K562 (cell line): Measurements from ENCODE around the gene INMT. TPM values are rescaled to one million over a fixed set of nuclear protein-coding genes. Genes with fewer than 3 reads are reported as not detected.
A peak's percentile ranks its signal among the peaks of the same experiment; 100 is the strongest.
"Not testable (repeated sequence)": the region's sequence is repeated elsewhere in the genome, so short reads cannot be mapped to it uniquely, and the experiment has no call there.

Experiments used
- ATAC-seq: fragments of 200-7000 bp; cut with Tn5 transposase; 3 replicates; pipeline ENCODE4 v1.9.1; 2020; ENCODE audit warnings: moderate library complexity
- BruUV-seq: library from RNA; stranded (reverse); fragments of 400-500 nt; replicated peaks from 2 replicates; lab custom pipeline; 2021; lab: Mats Ljungman, UMichigan
- CTCF ChIA-PET: fragments of 300-600 bp; formaldehyde crosslinking; extraction: SDS; loops from one replicate; lab custom pipeline; 2021; ENCODE audit warnings: low intra/inter-chr PET ratio; lab: Yijun Ruan, JAX
- POLR2A ChIA-PET: fragments of 300-600, 350-650 bp; sonication (Branson Sonifier 250); formaldehyde crosslinking; extraction: SDS; loops from one replicate; lab custom pipeline; 2021; ENCODE audit warnings: antibody characterized with exemption, inconsistent platforms; lab: Yijun Ruan, JAX
- DNase-seq, 4 experiments: peaks; one replicate each; pipeline versions ENCODE4 v3.0.0 to v3.0.0-alpha.2; 2011 to 2018; ENCODE audit warnings: low spot score in 3 of 4, mixed read lengths in 3 of 4; ENCODE audit errors: extremely low read depth in 1 of 4
- FAIRE-seq: peaks from 2 replicates; lab custom pipeline; 2011; peaks lifted over from hg19 to GRCh38; lab: Jason Lieb, UNC
- H2AFZ ChIP-seq: 2 replicates; pipeline ENCODE4 v1.6.0; 2011; ENCODE audit warnings: low read depth, low read length, control low read depth, inconsistent platforms
- H3K27ac ChIP-seq: fragments of 200-600 bp; 3 replicates; pipeline ENCODE4 v1.8.0; 2011; ENCODE audit warnings: low read depth, mild to moderate bottlenecking, control low read depth, inconsistent platforms, low read length, moderate library complexity, mixed read lengths; ENCODE audit errors: extremely low read depth
- H3K27me3 ChIP-seq, 2 experiments: fragments of 300-600 bp in 1 of 2; 2 replicates in 1 of 2; 3 replicates in 1 of 2; pipeline versions ENCODE4 v1.6.0 to v1.8.0; 2011; ENCODE audit warnings: inconsistent platforms in 2 of 2, low read length in 2 of 2, mild to moderate bottlenecking in 1 of 2, mixed read lengths in 1 of 2, moderate library complexity in 1 of 2; ENCODE audit not compliant: control insufficient read depth in 2 of 2, insufficient read depth in 2 of 2
- H3K36me3 ChIP-seq: fragments of 300-600 bp; 3 replicates; pipeline ENCODE4 v1.8.0; 2011; ENCODE audit warnings: mild to moderate bottlenecking, low read length, inconsistent platforms; ENCODE audit not compliant: control insufficient read depth, insufficient read depth
- H3K4me1 ChIP-seq, 2 experiments: fragments of 200-600 bp in 1 of 2; replicated peaks in 1 of 2; 2 replicates in 1 of 2; 3 replicates in 1 of 2; pipeline versions ENCODE4 v1.5.1 to v1.8.0; 2011; ENCODE audit warnings: inconsistent platforms in 2 of 2, low read length in 2 of 2, mild to moderate bottlenecking in 1 of 2, mixed read lengths in 1 of 2, moderate library complexity in 1 of 2; ENCODE audit not compliant: control insufficient read depth in 2 of 2, insufficient read depth in 2 of 2
- H3K4me2 ChIP-seq: 2 replicates; pipeline ENCODE4 v1.6.1; 2011; ENCODE audit warnings: low read length, control low read depth, inconsistent platforms, mixed read lengths; ENCODE audit not compliant: insufficient read depth
- H3K4me3 ChIP-seq: fragments of 200-600 bp; sonication (generic), shearing (Covaris generic); 2 replicates; pipeline ENCODE4 v1.5.1; 2016; ENCODE audit warnings: control low read depth, inconsistent platforms
- H3K79me2 ChIP-seq: fragments of 200-600 bp; 3 replicates; pipeline ENCODE4 v1.8.0; 2011; ENCODE audit warnings: low read length, inconsistent platforms; ENCODE audit not compliant: control insufficient read depth, insufficient read depth
- H3K9ac ChIP-seq, 2 experiments: 2 replicates each; pipeline versions ENCODE4 v1.6.0 to v1.6.1; 2011; ENCODE audit warnings: low read depth in 2 of 2, low read length in 2 of 2, control low read depth in 1 of 2, inconsistent platforms in 1 of 2, mild to moderate bottlenecking in 1 of 2, mixed read lengths in 1 of 2; ENCODE audit not compliant: insufficient read depth in 1 of 2
- H3K9me1 ChIP-seq: one replicate; pipeline ENCODE4 v1.6.0; 2011; ENCODE audit warnings: inconsistent platforms, mild to moderate bottlenecking, low read length, moderate library complexity; ENCODE audit not compliant: control insufficient read depth, insufficient read depth
- H3K9me3 ChIP-seq: replicated peaks from 2 replicates; pipeline ENCODE4 v1.5.1; 2011; ENCODE audit warnings: low read depth, low read length, inconsistent platforms; ENCODE audit not compliant: control insufficient read depth, insufficient read depth
- H4K20me1 ChIP-seq: replicated peaks from 2 replicates; pipeline ENCODE4 v1.6.1; 2011; ENCODE audit warnings: low read length, inconsistent platforms, mixed read lengths; ENCODE audit not compliant: control insufficient read depth, insufficient read depth
- CTCF ChIP-seq, 3 experiments: IDR thresholded peaks in 2 of 3; conservative IDR thresholded peaks in 1 of 3; 2 replicates each; pipeline ENCODE4 v1.5.1; 2011 to 2012; ENCODE audit warnings: low read length in 3 of 3, mild to moderate bottlenecking in 3 of 3, control low read depth in 2 of 3, improper control_type of control experiment in 1 of 3, inconsistent platforms in 1 of 3, low read depth in 1 of 3, mixed read lengths in 1 of 3, moderate library complexity in 1 of 3; ENCODE audit not compliant: insufficient read depth in 2 of 3
- MCM3 ChIP-seq: fragments of 450-650 bp; IDR thresholded peaks from 2 replicates; pipeline ENCODE4 v1.6.1; 2016
- WGBS: fragments of 100-300 bp; shearing (Covaris generic); methylation state at CpG from one replicate; pipeline ENCODE4 v1.1.6; 2016; ENCODE audit warnings: low coverage, mixed read lengths; ENCODE audit not compliant: insufficient coverage; ENCODE audit errors: missing lambda C conversion rate; 5-methylcytosine and 5-hydroxymethylcytosine counted together
- in situ Hi-C: fragments of 300-500 bp; cut with MboI; formaldehyde crosslinking; loops from 4 replicates; pipeline ENCODE4 v1.15.0; 2018; ENCODE audit warnings: inconsistent platforms, mixed read lengths
- intact Hi-C: fragments of 100-400 bp; cut with micrococcal nuclease; formaldehyde crosslinking; loops from 2 replicates; pipeline ENCODE4 v1.14.2; 2022
- polyA plus RNA-seq, 8 experiments: library from polyadenylated mRNA; depleted of rRNA in 4 of 8; stranded (reverse) in 5 of 8; unstranded in 3 of 8; fragments of >200 nt; fragmentation: Nextera tagmentation in 2 of 8; fragmentation: Illumina TruSeq in 1 of 8; extraction: Ambion mirVana in 2 of 8; extraction: Trizol in 1 of 8; gene quantifications; 2 replicates each; pipeline versions ENCODE4 v1.2.1 to v1.2.3, GENCODE V29; 2011 to 2014; ENCODE audit warnings: inconsistent platforms in 1 of 8, missing spikeins in 1 of 8
- total RNA-seq, 7 experiments: library from RNA; depleted of rRNA in 6 of 7; stranded (reverse); fragments of >200 nt in 6 of 7; fragmentation: Illumina TruSeq in 2 of 7; extraction: Trizol in 2 of 7; gene quantifications; 2 replicates each; pipeline versions ENCODE4 v1.2.1 to v1.2.3, GENCODE V29; 2011 to 2021; ENCODE audit warnings: low replicate concordance in 1 of 7

INMT gene
- total and polyA plus RNA-seq, 9 of the 15 experiments (the other 6 are each of a cell fraction or from before 2014, with no cell fraction given) = 0.04 to 0.27 TPM; not detected in 7

GRCh38 chr7:30717181-30717580 is 34.8 kb upstream of the INMT start:
- CTCF ChIA-PET = no interaction called here
- POLR2A ChIA-PET = no interaction called here
- TF ChIP-seq CTCF (IDR thresholded peaks at IDR 0.05 in 2 of 3, conservative IDR thresholded peaks at IDR 0.05 in 1 of 3; ENCODE audit: insufficient read depth in 2 of 3, low read depth in 1 of 3, low read length in 3 of 3) (peak in 1 of 3 experiments; percentile 1; a peak in 1 of 6 replicates), MCM3 (no peak)

GRCh38 chr7:30719434-30719833 is 32.5 kb upstream of the INMT start:
- DNase-seq, ATAC-seq, CTCF ChIA-PET, BruUV-seq, H3K4me1 ChIP-seq, H3K4me3 ChIP-seq, H3K36me3 ChIP-seq, H3K27ac ChIP-seq, FAIRE-seq, intact Hi-C loops, H4K20me1 ChIP-seq, H2AFZ ChIP-seq, H3K4me2 ChIP-seq, in situ Hi-C loops, POLR2A ChIA-PET, H3K9me1 ChIP-seq, H3K9ac ChIP-seq, H3K79me2 ChIP-seq, H3K9me3 ChIP-seq: not testable (repeated sequence)
- WGBS = 0% methylated on average over 2 of the region's 2 CpGs
- peaks cover 3 to 30% of the 10 kb centered on the region in 2 experiments; a peak in 3 of 5 replicates for H3K27me3 ChIP-seq

More at GRCh38 chr7:30717181-30717580, 34.8 kb upstream of the INMT start:
- Histone ChIP-seq H3K27me3 (peaks cover 5 to 28% of the 10 kb centered on the region in 2 experiments; a peak in 3 of 5 replicates), H3K79me2 (no peaks in the 10 kb centered on the region), H3K4me1 (no peaks in the 10 kb centered on the region), H3K36me3 (no peaks in the 10 kb centered on the region), H3K4me2 (no peak overlapping the region), H3K9me1 (no peaks in the 10 kb centered on the region), H2AFZ (no peak overlapping the region), H3K27ac (no peak overlapping the region), H3K9ac (no peak overlapping the region), H3K9me3 (no peaks in the 10 kb centered on the region), H3K4me3 (no peak overlapping the region), H4K20me1 (no peaks in the 10 kb centered on the region)
- FAIRE-seq = no peak
- in situ Hi-C loops = no loop called here
- WGBS = 0% methylated on average over 1 of the region's 2 CpGs
- no peak for ATAC-seq
- BruUV-seq = no TSS peak
- intact Hi-C loops = no loop called here
- no peak for DNase-seq
